ENCODE data around the gene ANGPT4. TPM values are rescaled to one million over a fixed set of nuclear protein-coding genes. Genes with fewer than 3 reads are reported as not detected.

ANGPT4 gene
- total and polyA plus RNA-seq, 2 of the 8 experiments (the other 6 are each of a cell fraction or from before 2014, with no cell fraction given) = 0.07 to 0.33 TPM

- TF ChIP-seq GABPA (IDR thresholded peaks at IDR 0.05; ENCODE audit: borderline replicate concordance, insufficient read depth, low read length) (no peak), SUZ12 (IDR thresholded peaks at IDR 0.05; ENCODE audit: low read length) (no peak), GTF2F1 (IDR thresholded peaks at IDR 0.05; ENCODE audit: borderline replicate concordance, low read depth, low read length) (no peak), RBBP5 (IDR thresholded peaks at IDR 0.05; ENCODE audit: borderline replicate concordance, low read depth, low read length) (no peak)
These were observed 24.8 kb upstream of the ANGPT4 start (continued) for GRCh38 chr20:940926-941325.
